ENCODE measurements around the gene GRIA4.

GRCh38 chr11:105937738-105938137, 327.9 kb downstream of the GRIA4 start:
- TF ChIP-seq CTCF (IDR thresholded peaks at IDR 0.05) (no peak), POLR2A (IDR thresholded peaks at IDR 0.05) (no peak)
